Activated CD8-positive, alpha-beta T cell treated with anti-CD3 and anti-CD28 coated beads for 36 hours (primary cell): ENCODE measurements around the gene GPC6. TPM values are rescaled to one million over a fixed set of nuclear protein-coding genes. Genes with fewer than 3 reads are reported as not detected.

Experiments used
- ATAC-seq: fragments of 200-7000 bp; cut with Tn5 transposase; one replicate; pipeline ENCODE4 v1.10.0; 2021; ENCODE audit warnings: mild to moderate bottlenecking, moderate library complexity
- CTCF ChIA-PET: fragments of 350-600 bp; sonication (Branson Sonifier 250); formaldehyde crosslinking; loops from one replicate; lab custom pipeline; 2021; ENCODE audit warnings: antibody characterized with exemption; lab: Charles Lee
- POLR2A ChIA-PET: fragments of 350-600 bp; sonication (Branson Sonifier 250); formaldehyde crosslinking; loops from one replicate; lab custom pipeline; 2021; ENCODE audit warnings: antibody characterized with exemption; lab: Charles Lee
- DNase-seq: peaks from one replicate; pipeline ENCODE4 v3.0.0-alpha.2; 2020
- H3K27ac Mint-ChIP-seq: one replicate; pipeline ENCODE4 v1.8.0; 2021; ENCODE audit warnings: mild to moderate bottlenecking, mixed read lengths
- H3K27me3 Mint-ChIP-seq: one replicate; pipeline ENCODE4 v1.8.0; 2021; ENCODE audit warnings: mixed read lengths
- H3K36me3 Mint-ChIP-seq: one replicate; pipeline ENCODE4 v1.8.0; 2021; ENCODE audit warnings: low read depth, mixed read lengths
- H3K4me1 Mint-ChIP-seq: one replicate; pipeline ENCODE4 v1.8.0; 2021; ENCODE audit warnings: low read depth, mixed read lengths
- H3K4me3 Mint-ChIP-seq: one replicate; pipeline ENCODE4 v1.8.0; 2021; ENCODE audit warnings: mild to moderate bottlenecking, moderate library complexity, mixed read lengths
- H3K9me3 Mint-ChIP-seq: one replicate; pipeline ENCODE4 v1.8.0; 2021; ENCODE audit warnings: mixed read lengths
- CTCF ChIP-seq: fragments of 200-600 bp; IDR thresholded peaks from one replicate; pipeline ENCODE4 v1.8.0; 2022; ENCODE audit warnings: antibody characterized with exemption, mild to moderate bottlenecking
- intact Hi-C: fragments of 100-400 bp; cut with micrococcal nuclease; formaldehyde crosslinking; loops from one replicate; pipeline ENCODE4 v1.10.0; 2022
- total RNA-seq, 2 experiments: library from RNA; stranded (reverse); gene quantifications; one replicate each; pipeline ENCODE4 v1.2.3, GENCODE V29; 2021

Gene GPC6
- total RNA-seq, 2 experiments from 2014 or later, result not detected

GRCh38 chr13:93953841-93954240, 727.2 kb downstream of the GPC6 start:
- ATAC-seq (no peak), DNase-seq (no peak)
- POLR2A ChIA-PET, result no interaction called here
- Mint-ChIP-seq H3K27ac (no peak overlapping the region), H3K4me3 (no peak overlapping the region), H3K27me3 (no peaks in the 10 kb centered on the region), H3K9me3 (no peaks in the 10 kb centered on the region), H3K4me1 (no peaks in the 10 kb centered on the region), H3K36me3 (no peaks in the 10 kb centered on the region)
- CTCF ChIA-PET, result no interaction called here
- TF ChIP-seq CTCF, result no peak
- intact Hi-C loops, result no loop called here

GRCh38 chr13:93955904-93956303, 729.3 kb downstream of the GPC6 start:
- intact Hi-C loops, result no loop called here
- DNase-seq, result no peak
- CTCF ChIA-PET, result no interaction called here
- Mint-ChIP-seq H3K4me1 (no peaks in the 10 kb centered on the region), H3K27ac (no peak overlapping the region), H3K9me3 (no peaks in the 10 kb centered on the region), H3K36me3 (no peaks in the 10 kb centered on the region), H3K27me3 (no peaks in the 10 kb centered on the region), H3K4me3 (no peak overlapping the region)
- no peak for TF ChIP-seq CTCF
- ATAC-seq, result no peak
- POLR2A ChIA-PET, result no interaction called here

- Mint-ChIP-seq H3K27me3 (no peaks in the 10 kb centered on the region), H3K4me1 (no peaks in the 10 kb centered on the region), H3K27ac (no peak overlapping the region), H3K36me3 (no peaks in the 10 kb centered on the region), H3K9me3 (no peaks in the 10 kb centered on the region), H3K4me3 (no peak overlapping the region)
- intact Hi-C loops, result no loop called here
- DNase-seq, result no peak
- CTCF ChIA-PET, result no interaction called here
- no peak for TF ChIP-seq CTCF
- POLR2A ChIA-PET, result no interaction called here
- no peak for ATAC-seq
These were observed 729.8 kb downstream of the GPC6 start for GRCh38 chr13:93956426-93956825.

- Mint-ChIP-seq H3K36me3 (no peaks in the 10 kb centered on the region), H3K27ac (no peak overlapping the region), H3K4me3 (no peak overlapping the region), H3K27me3 (no peaks in the 10 kb centered on the region), H3K4me1 (no peaks in the 10 kb centered on the region), H3K9me3 (no peaks in the 10 kb centered on the region)
- no peak for DNase-seq
- intact Hi-C loops, result no loop called here
- POLR2A ChIA-PET, result no interaction called here
- TF ChIP-seq CTCF, result no peak
- no peak for ATAC-seq
- CTCF ChIA-PET, result no interaction called here
These were observed 730.8 kb downstream of the GPC6 start for GRCh38 chr13:93957371-93957770.

GRCh38 chr13:93959796-93960533, 733.4 kb downstream of the GPC6 start:
- no peak for DNase-seq
- Mint-ChIP-seq H3K36me3 (no peaks in the 10 kb centered on the region), H3K4me1 (no peaks in the 10 kb centered on the region), H3K9me3 (no peaks in the 10 kb centered on the region), H3K27me3 (no peaks in the 10 kb centered on the region), H3K27ac (no peak overlapping the region), H3K4me3 (no peak overlapping the region)
- intact Hi-C loops, result no loop called here
- ChIA-PET CTCF (no interaction called here), POLR2A (no interaction called here)
- no peak for ATAC-seq
- no peak for TF ChIP-seq CTCF
